ENCODE results near the gene KAZN.

Gene KAZN

DNA sequence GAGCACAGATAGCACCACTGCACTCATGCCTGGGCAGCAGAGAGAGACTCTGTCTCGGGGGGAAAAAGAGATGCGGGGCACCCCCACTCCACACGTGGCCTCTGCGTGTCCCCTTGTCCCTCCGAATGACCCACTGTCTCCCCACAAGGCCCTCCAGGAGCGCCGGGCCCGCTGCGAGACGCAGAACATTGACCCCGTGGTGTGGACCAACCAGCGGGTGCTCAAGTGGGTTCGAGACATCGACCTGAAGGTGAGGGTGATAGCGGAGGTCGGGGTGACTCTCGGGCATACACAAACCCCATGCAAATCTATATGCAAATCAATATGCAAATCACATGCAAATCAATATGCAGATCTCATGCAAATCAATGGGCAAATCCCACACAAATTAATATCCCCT is 504.7 kb downstream of the KAZN start:
- no peak for DNase-seq

DNA sequence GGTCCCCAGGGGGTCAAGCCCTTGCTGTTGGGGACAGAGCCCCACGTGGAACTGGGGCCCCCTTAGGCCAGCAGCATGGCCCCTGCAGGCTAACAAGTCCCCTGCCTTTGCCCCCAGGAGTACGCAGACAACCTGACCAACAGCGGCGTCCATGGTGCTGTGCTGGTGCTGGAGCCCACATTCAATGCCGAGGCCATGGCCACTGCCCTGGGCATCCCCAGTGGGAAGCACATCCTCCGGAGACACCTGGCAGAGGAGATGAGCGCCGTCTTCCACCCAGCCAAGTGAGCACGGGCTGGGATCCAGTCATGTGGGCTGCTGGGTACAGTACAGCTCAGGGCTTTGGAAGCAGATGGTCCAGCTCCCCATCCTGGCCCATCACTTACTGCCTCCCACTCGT is 505.4 kb downstream of the KAZN start:
- no peak for DNase-seq

DNA sequence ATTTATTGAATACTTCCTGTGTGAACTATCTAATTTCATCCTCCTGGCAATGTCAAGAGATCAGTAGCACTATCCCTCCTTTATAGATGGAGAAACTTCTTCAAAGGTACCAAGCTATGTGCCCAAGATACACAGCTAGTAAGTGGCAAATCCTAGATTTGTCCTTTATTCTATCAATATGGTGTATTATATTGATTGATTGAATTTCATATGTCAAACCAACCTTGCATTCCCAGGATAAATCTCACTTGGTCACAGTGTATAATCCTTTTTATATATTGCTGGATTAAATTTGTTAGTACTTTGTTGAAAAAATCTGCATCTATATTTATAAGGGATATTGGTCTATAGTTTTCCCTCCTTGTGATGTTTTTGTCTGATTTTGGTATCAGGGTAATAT is 506.3 kb downstream of the KAZN start:
- DNase-seq, result no peak

DNA sequence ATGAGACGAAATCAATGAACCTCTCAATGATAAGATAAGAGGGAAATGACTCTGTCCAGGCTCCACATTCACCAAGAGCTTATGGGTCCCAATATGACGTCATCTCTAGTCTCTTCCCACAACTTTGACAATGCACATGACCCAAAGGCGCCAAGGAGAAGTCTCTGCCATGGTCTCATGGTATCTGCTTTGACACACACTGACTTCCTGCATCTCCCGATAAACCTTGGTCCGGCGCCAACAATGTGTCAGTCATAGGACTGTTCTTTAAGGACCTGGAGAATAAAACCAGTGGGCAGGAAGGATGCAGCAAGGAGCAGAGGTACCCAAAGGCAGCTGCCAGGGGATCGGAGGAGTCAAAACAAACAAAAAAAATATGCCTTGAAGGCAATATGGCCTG is 508.1 kb downstream of the KAZN start:
- no peak for DNase-seq

DNA sequence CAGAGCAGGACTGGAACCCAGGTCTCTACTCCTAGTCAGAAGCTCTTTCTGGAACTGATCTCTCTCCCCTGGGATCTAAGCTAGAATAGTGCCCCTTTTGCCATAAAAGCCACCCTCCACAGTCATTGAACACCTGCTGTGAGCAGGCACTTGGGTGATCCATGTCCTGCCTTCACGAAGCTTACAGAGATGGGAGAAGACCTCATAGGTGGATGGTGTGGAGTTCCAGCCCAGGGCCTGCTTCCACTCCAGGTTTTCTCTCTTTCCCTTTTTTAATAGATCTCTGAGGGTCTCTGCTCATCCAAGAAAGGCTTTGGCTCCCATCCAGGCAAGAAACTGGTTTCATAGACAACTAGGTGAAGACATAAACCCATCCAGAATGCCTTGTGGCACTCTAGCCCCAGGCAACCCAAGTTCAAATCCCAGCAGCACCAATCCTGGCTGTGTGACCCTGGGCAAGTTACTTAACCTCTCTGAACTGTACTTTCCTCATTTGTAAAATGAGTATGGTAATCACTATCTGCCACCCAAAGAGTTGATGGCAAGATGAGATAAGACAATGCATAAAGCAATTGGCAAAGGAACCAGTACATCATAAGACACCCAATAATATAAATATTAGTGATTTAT is 508.7 kb downstream of the KAZN start:
- DNase-seq, result no peak

DNA sequence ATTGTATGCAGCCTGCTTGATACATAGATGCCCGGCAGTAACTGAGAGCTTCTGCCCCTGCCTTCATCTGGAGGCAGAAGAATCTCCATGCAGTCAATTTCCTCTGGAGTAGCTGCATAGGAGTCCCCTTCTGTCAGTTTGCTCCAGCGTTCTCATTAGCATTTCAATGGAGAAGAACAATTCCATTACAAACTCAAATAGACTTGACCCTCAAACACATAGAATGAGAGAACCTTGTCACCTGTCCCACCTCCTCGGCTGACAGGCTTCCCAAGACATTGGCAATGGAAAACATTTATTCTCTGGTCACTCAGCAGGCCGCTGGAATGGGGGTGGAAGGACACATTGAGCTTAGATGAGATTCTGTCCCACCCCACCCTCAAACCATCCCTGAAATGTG is 509.4 kb downstream of the KAZN start:
- no peak for DNase-seq

DNA sequence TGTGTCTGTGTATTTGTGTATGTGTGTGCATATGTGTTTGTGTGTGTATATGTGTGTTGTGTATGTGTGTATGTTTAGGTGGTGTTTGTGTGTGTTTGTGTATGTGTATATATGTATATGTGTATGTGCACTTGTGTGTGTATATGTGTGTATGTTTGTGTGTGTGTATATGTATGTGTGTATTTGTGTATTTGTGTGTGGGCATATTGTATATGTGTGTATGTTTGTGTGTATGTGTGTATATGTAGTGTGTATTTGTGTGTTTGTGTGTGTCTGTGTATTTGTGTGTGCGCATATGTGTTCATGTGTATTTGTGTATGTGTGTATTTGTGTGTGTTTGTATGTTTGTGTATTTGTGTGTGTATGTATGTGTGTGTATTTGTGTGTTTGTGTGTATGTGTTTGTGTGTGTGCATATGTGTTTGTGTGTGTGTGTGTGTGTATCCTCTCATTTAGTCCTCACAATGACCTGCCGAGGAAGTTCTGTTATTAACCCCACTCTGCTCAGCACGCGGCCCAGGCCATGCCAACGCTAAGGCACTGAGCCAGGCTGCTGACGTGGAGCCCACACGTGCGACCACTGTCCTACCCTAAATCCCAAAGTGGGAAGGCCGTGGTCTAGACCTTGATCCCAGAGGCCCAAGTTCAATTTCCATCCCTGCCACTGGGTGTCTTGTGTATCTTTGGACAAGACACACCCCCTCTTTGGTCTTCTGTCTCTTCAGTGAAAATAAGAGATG is 511.8 kb downstream of the KAZN start:
- DNase-seq, result no peak

DNA sequence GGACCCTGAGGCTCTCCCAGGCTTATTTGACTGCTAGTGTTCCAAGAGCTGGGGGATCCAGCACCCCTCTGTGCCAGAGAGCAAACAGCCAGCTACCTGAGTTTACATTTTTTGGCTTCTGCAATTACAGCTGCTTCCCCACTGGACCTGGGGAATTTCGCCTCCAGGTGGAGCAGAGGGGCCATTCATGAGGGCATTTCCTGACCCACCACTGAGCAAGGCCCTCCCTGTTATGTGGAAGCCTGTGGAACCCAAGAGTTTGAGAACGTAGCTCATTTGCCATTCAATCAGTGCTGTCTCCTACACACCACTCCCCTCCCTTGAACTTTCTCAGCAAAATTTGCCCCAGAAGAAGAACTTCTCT is 512.4 kb downstream of the KAZN start:
- DNase-seq, result no peak

DNA sequence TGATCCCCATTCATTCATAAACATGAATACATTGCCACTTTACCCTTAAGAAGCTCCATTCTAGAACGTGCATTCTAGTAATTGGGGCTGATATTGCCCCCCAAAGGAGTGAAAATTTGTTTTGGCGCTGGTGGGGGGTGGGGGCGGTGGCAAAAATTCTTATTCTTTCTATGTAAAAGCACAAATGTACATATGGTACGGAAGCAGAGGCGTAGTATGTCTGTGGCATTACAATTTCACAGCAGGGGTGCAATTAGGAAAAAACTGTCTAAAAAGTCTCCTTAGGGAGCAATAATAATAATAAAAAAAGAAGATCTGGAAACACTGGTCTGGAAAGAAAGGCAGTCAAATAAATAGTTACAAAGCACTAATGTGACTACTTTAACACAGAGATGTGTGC is 514.7 kb downstream of the KAZN start:
- no peak for DNase-seq

DNA sequence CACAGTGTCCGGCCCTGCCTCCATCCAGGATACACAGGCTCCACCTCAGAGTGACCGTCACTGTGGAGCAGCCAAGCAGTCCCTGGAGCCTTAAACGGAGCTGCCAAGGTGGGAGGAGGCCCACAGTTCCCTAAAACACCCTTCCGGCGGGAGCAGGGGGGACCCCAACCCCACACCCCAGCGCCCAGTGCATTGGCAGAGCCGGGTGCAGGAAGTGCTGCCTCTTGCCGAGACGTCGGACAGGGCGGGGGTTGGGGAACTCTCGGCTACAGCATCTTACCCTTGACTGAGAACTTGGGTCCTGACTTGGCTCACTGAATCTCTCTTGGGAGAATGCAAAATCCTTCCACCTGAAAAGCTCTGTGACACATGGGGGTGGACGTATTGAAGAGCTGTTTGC is 516.4 kb downstream of the KAZN start:
- no peak for DNase-seq

DNA sequence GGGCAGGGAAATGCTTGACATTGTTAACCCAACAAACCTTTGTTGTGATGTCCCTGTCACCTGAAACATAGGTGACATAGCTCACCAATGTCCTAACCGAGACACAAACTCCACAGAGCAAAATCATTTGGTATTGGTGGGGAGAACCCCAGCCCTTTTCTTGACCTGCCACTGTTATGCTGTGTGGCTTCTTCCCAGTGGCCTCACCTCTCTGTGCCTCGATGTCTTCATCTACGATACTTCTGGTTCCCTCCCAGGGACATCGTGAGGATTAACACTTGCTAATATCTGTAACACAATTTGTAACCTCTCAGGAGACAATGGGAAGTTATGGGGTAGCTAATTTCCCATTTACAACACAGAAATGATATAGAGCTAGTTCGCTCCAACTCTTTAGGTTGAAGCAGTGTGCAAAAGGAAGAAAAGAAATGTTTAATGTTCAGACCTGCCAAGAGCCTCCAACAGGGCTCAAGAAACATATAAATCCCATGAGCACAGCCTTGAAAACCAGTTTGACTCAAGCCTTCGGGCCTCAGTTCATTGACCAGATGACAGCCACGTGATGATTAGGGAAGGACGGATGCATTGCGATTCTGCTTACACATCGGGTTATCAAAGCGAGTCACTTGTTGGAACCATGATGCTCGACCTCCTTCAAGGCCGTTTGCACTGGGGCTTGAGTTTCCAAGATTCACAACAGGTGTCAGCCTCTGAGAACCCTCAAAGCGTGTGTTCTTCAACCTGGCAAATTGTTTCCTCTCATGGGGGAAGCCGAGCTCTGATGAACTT is 517.3 kb downstream of the KAZN start:
- no peak for DNase-seq

DNA sequence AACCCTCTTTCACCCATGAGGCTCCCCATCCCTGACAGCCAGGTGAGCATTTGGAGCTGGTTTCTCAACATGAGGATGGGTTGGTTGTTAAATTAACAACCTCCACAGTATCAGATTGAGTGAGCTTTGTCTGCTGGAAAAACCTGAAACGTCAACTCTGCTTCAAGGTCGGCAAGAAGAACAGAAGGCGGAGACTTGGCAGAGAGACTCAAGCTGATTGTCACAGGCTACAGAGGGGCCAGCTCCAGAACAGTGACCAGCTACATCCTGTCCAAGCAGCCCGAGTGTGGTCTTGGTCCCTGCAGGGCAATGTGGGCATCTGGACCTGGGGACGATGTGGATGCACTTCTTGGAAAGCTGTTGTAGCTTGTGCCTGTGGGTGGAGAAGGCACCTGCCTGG is 518.5 kb downstream of the KAZN start:
- DNase-seq, result no peak

DNA sequence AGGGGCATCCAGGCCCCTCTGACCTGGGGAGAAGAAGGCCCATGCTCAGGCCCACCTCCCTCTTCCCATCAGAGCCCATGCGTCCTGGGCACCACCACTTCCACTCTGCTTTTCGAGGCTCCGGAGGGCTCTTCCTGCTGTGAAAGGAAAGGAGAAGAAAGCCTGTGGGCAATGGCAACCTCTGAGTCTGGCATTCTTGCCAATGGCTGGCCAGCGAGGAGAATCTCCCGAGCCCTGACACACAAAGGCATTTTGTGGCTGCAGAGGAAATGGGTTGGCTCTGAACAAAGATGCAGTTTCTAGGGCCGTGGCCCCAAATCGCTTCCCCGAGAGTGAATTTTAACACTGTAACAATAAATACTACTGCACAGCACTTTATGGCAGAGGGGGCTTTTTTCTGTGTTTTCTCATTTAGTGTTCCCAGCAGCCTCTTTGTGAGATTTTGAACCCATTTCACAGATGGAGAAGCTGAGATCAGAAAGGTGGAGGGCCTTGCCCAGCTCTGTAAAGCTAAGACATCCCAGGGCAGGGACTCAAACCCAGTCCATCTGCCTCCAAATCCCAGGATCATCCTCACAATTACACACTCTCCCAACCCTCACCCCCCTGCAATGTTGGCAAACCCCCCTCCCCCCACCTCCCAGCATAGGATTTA is 519.3 kb downstream of the KAZN start:
- DNase-seq, result no peak

DNA sequence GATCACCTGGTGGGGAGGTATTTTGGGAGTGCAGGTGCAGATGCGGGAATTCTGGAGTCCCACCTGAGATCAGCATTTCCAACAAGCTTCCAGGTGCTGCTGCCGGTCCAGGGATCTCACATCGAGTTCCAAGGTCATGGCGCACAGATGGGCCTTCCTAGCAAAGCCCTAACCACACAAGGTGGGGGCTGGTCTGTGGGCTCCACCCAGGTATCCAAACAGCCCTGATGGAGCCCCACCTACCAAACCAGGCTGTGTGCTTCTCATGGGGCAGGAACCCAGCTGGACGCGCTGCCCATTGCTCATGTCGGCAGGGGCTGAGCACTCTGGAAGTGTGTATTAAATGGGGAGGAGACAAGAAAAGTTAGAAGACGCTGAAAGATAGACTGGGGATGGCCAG is 520.1 kb downstream of the KAZN start:
- no peak for DNase-seq

DNA sequence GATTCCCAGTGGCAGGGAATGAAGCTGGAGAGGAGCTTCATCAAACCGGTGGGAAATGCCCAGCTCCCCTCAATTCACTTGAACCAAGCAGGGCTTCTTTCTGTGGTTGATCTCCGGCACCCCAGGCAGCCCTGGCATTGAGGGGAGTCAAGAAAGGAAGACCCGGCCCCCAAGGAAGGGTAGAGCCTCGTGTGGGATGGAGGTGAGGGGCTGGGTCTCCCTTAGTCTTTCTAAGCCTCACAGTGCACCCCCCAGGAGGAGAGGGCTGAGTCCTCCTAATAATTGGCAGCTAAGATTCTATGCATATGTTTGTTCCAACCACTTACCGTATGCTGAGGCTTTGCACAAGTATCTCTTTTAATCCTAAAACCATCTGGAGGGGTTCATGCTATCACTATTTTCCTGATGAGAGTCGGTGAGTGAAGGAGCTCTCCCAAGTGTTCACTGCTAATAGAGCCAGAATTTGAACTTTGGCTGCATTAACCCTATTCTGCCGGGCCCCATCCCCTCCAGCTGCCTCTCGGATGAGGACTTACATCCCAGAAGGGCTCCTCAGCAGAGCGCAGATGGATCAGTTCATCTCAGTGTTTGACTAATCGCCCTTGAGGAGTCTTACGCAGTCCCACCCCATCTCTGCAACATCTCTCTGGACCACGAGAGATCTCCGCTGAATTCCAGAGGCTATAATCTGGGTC is 521.9 kb downstream of the KAZN start:
- no peak for DNase-seq

DNA sequence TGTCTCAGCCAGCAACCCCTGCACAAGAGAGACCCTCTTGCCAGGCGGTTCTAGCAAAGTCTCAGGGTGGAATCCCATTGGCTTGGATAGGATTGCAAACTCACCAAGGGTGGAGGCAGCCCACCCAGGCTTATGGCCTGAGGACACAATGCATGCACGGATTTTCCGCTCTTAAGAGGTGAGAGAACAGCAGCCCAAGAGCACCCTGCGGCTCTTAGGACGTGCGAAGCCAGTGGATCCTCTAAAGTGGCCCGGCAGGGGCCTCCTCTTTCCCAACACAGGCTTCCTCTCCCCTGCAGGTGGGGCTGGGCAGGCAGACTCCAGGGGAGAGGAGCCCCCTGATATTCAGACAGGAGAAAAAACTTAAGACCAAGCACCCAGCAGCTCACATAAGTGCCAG is 523.8 kb downstream of the KAZN start:
- DNase-seq, result no peak

DNA sequence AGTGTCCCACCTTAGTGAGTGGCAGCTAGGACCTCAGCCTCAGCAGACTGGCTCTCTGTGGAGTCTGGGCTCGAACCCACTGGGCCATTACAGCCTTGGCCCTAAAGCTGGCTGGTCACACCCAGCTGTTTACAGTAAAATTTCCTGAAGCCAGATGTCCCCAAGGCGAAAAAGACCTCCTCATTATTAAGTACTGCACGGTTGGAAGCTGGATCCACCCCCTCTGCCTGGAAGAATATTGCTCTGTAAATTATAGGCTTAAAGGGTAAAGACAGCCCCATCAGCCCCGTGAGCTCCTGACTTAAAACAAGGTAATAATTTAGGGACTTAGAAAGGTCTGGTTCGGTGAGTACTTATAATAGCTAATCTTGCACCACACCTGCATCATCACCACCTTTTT is 524.8 kb downstream of the KAZN start:
- DNase-seq, result no peak

DNA sequence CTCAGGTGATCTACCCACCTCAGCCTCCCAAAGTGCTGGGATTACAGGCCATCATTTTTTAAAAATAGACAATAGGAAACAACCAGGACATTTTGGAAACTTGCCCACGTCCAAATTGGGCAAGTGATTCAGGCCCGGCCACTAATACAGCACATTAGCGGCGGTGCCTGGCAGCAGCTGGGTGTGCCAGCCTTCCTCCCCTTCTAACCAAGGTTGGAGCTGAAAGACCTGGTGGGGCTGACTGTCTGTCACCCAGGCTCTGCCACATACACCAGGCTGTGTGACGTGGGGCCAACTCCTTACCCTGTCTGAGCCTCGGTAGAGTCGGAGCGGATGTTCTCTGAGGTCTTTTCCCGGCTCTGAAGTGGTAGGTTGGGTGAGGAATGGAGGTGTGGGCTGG is 525.4 kb downstream of the KAZN start:
- no peak for DNase-seq

DNA sequence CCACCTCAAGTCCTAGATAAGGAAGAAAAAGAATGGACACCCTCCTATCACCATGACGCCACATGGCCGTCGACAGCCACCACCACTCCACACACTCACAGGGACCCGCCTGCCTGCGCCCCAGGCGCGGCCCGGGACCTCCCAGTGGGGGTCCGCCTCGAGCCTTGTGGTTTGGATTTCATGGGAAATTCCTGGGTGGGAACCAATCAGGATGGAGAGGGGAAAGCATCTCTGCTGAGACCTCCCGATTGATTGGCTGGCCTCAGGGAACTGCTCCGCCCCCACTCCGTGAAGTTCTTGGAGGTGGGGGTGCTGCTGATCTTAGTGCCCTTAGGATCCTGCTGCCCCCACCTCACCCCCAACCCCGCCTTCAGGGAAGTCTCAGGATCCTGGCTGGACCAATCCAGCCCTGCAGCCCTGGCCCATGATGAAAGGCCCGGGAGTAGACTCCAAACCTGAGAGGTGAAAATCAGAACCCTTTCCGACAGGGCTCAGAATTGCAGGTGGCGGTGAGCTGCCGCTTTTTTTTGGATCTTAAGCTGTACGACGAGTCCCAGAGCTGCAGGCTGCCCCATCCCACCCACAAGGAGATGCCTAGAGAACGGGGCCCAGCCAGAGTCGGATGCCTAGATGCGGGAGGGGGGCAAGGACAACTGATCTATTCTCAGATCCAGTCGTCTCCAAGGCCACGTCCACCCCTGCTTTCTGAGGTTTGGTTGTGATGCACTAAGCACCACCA is 526.0 kb downstream of the KAZN start:
- no peak for DNase-seq

DNA sequence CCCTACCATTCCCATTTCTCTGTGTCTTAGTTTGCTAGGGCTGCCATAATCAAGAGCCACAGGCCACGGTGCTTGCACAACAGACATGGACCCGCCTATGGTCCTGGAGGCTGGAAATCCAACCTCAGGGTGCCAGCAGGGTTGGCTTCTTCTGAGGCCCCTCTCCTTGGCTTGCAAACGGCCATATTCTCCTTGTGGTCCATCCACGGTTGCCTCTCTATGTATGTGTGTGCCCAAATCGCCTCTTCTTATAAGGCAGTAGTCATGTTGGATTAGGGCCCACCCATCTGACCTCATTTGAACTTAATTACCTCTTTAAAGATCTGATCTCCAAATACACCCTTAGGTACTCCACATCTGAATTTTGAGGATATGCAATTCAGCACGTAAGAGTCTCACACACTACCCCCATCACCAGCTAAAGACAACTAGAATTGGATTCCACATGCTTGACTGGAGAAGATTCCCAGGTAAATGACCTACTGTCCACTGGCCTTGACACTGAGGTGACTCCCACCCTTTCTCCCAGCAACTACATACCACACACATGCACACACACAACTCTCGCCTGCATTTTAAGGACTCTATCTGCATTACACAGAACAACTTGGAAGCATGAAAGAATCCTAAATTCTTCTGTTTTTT is 526.7 kb downstream of the KAZN start:
- DNase-seq, result no peak

DNA sequence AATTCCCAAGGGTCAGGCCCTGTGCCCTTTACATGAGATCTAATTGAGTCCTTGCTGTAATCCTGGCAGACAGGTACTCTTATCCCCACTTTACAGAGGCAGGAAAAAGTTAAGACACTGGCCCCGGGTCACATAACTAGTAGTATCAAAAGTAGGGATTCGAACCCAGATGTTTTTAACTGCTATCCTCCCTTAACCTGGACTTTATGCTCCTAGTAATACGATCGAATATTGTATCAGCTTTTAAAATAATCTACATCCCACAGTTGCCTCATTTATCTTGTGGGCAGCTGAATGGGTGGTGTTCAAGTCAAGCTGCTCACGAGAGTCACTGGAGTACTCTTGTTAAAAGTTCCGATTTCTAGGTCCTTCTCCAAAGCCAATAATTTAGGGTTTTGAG is 529.6 kb downstream of the KAZN start:
- DNase-seq, result no peak
